ENCODE measurements around the gene OTX1. TPM values are rescaled to one million over a fixed set of nuclear protein-coding genes. Genes with fewer than 3 reads are reported as not detected.
A peak's percentile ranks its signal among the peaks of the same experiment; 100 is the strongest.

Gene OTX1
- total RNA-seq, 1 experiment from 2014 or later, result 8.3 TPM

- Mint-ChIP-seq H3K9me3 (ENCODE audit: low read depth, unreplicated experiment) (no peaks in the 10 kb centered on the region), H3K36me3 (ENCODE audit: insufficient read depth, unreplicated experiment) (peaks cover 44% of the 10 kb centered on the region), H3K4me3 (ENCODE audit: low read depth, unreplicated experiment) (no peak overlapping the region), H3K27me3 (ENCODE audit: unreplicated experiment) (no peaks in the 10 kb centered on the region), H3K27ac (ENCODE audit: unreplicated experiment) (no peak overlapping the region), H3K4me1 (ENCODE audit: low read depth, unreplicated experiment) (peaks cover 9% of the 10 kb centered on the region)
- TF ChIP-seq, protein P1, sequence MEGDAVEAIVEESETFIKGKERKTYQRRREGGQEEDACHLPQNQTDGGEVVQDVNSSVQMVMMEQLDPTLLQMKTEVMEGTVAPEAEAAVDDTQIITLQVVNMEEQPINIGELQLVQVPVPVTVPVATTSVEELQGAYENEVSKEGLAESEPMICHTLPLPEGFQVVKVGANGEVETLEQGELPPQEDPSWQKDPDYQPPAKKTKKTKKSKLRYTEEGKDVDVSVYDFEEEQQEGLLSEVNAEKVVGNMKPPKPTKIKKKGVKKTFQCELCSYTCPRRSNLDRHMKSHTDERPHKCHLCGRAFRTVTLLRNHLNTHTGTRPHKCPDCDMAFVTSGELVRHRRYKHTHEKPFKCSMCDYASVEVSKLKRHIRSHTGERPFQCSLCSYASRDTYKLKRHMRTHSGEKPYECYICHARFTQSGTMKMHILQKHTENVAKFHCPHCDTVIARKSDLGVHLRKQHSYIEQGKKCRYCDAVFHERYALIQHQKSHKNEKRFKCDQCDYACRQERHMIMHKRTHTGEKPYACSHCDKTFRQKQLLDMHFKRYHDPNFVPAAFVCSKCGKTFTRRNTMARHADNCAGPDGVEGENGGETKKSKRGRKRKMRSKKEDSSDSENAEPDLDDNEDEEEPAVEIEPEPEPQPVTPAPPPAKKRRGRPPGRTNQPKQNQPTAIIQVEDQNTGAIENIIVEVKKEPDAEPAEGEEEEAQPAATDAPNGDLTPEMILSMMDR (IDR thresholded peaks at IDR 0.05; ENCODE audit: unreplicated experiment), result no peak
- no TSS peak for BruUV-seq (replicated peaks)
- intact Hi-C loops (cut with micrococcal nuclease; ENCODE audit: unreplicated experiment), result no loop called here
- CTCF ChIA-PET, result no interaction called here
- DNase-seq, result no peak
Measured at GRCh38 chr2:63046552-63046951, 4.1 kb upstream of the OTX1 start.

DNA sequence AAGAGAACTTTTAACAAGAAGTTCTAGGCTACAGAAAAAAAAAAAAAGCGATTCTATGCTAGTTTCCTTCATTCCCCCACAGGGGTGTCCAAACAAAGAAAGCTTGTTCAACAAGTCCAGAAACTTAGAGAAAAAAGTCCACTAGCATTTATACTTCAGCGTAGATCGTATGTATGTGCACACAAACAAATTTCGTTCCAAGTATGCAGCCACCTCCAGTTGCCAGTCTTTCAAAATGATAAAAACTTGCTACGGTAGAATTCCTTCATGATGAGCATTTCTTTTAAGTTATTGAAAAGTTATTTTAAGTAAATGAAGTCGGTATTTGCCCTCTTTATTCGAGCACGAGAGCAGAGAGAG lies 3.7 kb upstream of the OTX1 start:
- no peak for DNase-seq
- intact Hi-C loops (cut with micrococcal nuclease; ENCODE audit: unreplicated experiment), result no loop called here
- CTCF ChIA-PET, result no interaction called here
- Mint-ChIP-seq H3K4me1 (ENCODE audit: low read depth, unreplicated experiment) (peaks cover 9% of the 10 kb centered on the region), H3K36me3 (ENCODE audit: insufficient read depth, unreplicated experiment) (peaks cover 48% of the 10 kb centered on the region), H3K4me3 (ENCODE audit: low read depth, unreplicated experiment) (no peak overlapping the region), H3K9me3 (ENCODE audit: low read depth, unreplicated experiment) (no peaks in the 10 kb centered on the region), H3K27ac (ENCODE audit: unreplicated experiment) (no peak overlapping the region), H3K27me3 (ENCODE audit: unreplicated experiment) (no peaks in the 10 kb centered on the region)
- no TSS peak for BruUV-seq (replicated peaks)
- TF ChIP-seq, protein P1 (IDR thresholded peaks at IDR 0.05; ENCODE audit: unreplicated experiment), result no peak

- H3K4me3 Mint-ChIP-seq (ENCODE audit: low read depth, unreplicated experiment), result no peak overlapping the region
- H3K9me3 Mint-ChIP-seq (ENCODE audit: low read depth, unreplicated experiment), result no peaks in the 10 kb centered on the region
- H3K36me3 Mint-ChIP-seq (ENCODE audit: insufficient read depth, unreplicated experiment), result peaks cover 55% of the 10 kb centered on the region
- H3K27me3 Mint-ChIP-seq (ENCODE audit: unreplicated experiment), result no peaks in the 10 kb centered on the region
- H3K27ac Mint-ChIP-seq (ENCODE audit: unreplicated experiment), result no peak overlapping the region
- CTCF ChIA-PET, result no interaction called here
- peaks cover 9% of the 10 kb centered on the region for H3K4me1 Mint-ChIP-seq (ENCODE audit: low read depth, unreplicated experiment)
- no TSS peak for BruUV-seq (replicated peaks)
- no peak for DNase-seq
- intact Hi-C loops (cut with micrococcal nuclease; ENCODE audit: unreplicated experiment), result no loop called here
- TF ChIP-seq, protein P1 (IDR thresholded peaks at IDR 0.05; ENCODE audit: unreplicated experiment), result no peak
Measured at GRCh38 chr2:63047321-63048279, 3.0 kb upstream of the OTX1 start.

- no peak for DNase-seq
- CTCF ChIA-PET, result interaction anchor here (0.6 kb wide), 1 partner anchor 1210 kb away, joined by 3 read pairs; no protein-coding TSS in a partner anchor
- Mint-ChIP-seq H3K27ac (ENCODE audit: unreplicated experiment) (no peak overlapping the region), H3K4me3 (ENCODE audit: low read depth, unreplicated experiment) (peak overlapping the region; percentile 80), H3K9me3 (ENCODE audit: low read depth, unreplicated experiment) (no peaks in the 10 kb centered on the region), H3K36me3 (ENCODE audit: insufficient read depth, unreplicated experiment) (peaks cover 57% of the 10 kb centered on the region), H3K27me3 (ENCODE audit: unreplicated experiment) (no peaks in the 10 kb centered on the region), H3K4me1 (ENCODE audit: low read depth, unreplicated experiment) (peaks cover 9% of the 10 kb centered on the region)
- TF ChIP-seq, protein P1 (IDR thresholded peaks at IDR 0.05; ENCODE audit: unreplicated experiment), result no peak
- no TSS peak for BruUV-seq (replicated peaks)
- intact Hi-C loops (cut with micrococcal nuclease; ENCODE audit: unreplicated experiment), result no loop called here
Measured at GRCh38 chr2:63048367-63049171, 2.1 kb upstream of the OTX1 start.
